ENCODE measurements around the gene KCTD20.
"Not testable (repeated sequence)": the region's sequence is repeated elsewhere in the genome, so short reads cannot be mapped to it uniquely, and the experiment has no call there.

KCTD20 gene

GRCh38 chr6:36445621-36446020, 2.8 kb downstream of the KCTD20 start:
- no peak for FAIRE-seq

GRCh38 chr6:36449173-36449572, 6.4 kb downstream of the KCTD20 start:
- FAIRE-seq: not testable (repeated sequence)

- not testable (repeated sequence) for FAIRE-seq
These were observed 10.1 kb downstream of the KCTD20 start for GRCh38 chr6:36452897-36453296.

- FAIRE-seq: no peak
These were observed 12.8 kb downstream of the KCTD20 start for GRCh38 chr6:36455486-36456027.

GRCh38 chr6:36459501-36459900, 16.7 kb downstream of the KCTD20 start:
- FAIRE-seq: no peak

- FAIRE-seq: peak; percentile 15
These were observed 18.1 kb downstream of the KCTD20 start for GRCh38 chr6:36460916-36461315.

- FAIRE-seq: no peak
These were observed 18.8 kb downstream of the KCTD20 start for GRCh38 chr6:36461646-36462045.

- FAIRE-seq: no peak
These were observed 20.9 kb downstream of the KCTD20 start for GRCh38 chr6:36463676-36464075.

- FAIRE-seq: no peak
These were observed 21.4 kb downstream of the KCTD20 start for GRCh38 chr6:36464233-36464632.

GRCh38 chr6:36467625-36468024, 24.8 kb downstream of the KCTD20 start:
- FAIRE-seq: no peak

- FAIRE-seq: no peak
These were observed 26.4 kb downstream of the KCTD20 start for GRCh38 chr6:36469148-36469661.

- FAIRE-seq: no peak
These were observed 27.1 kb downstream of the KCTD20 start for GRCh38 chr6:36469946-36470345.

GRCh38 chr6:36478051-36478526, 35.3 kb downstream of the KCTD20 start:
- FAIRE-seq: no peak

GRCh38 chr6:36479256-36479655, 36.5 kb downstream of the KCTD20 start:
- no peak for FAIRE-seq

GRCh38 chr6:36483326-36483725, 40.5 kb downstream of the KCTD20 start:
- not testable (repeated sequence) for FAIRE-seq

GRCh38 chr6:36484736-36485135, 41.9 kb downstream of the KCTD20 start:
- no peak for FAIRE-seq

- no peak for FAIRE-seq
These were observed 44.9 kb downstream of the KCTD20 start for GRCh38 chr6:36487698-36488097.

GRCh38 chr6:36488221-36488620, 45.4 kb downstream of the KCTD20 start:
- FAIRE-seq: no peak

GRCh38 chr6:36489426-36489825, 46.6 kb downstream of the KCTD20 start:
- FAIRE-seq: no peak

GRCh38 chr6:36491378-36491965, 48.7 kb downstream of the KCTD20 start:
- no peak for FAIRE-seq

GRCh38 chr6:36492092-36492491, 49.3 kb downstream of the KCTD20 start:
- no peak for FAIRE-seq

- no peak for FAIRE-seq
These were observed 49.8 kb downstream of the KCTD20 start for GRCh38 chr6:36492621-36493020.

GRCh38 chr6:36493319-36493718, 50.5 kb downstream of the KCTD20 start:
- no peak for FAIRE-seq

GRCh38 chr6:36493859-36494258, 51.1 kb downstream of the KCTD20 start:
- FAIRE-seq: no peak

GRCh38 chr6:36495086-36495485, 52.3 kb downstream of the KCTD20 start:
- no peak for FAIRE-seq
